Tibial nerve (tissue), 4 donors: ENCODE data around the gene SREBF2. TPM values are rescaled to one million over a fixed set of nuclear protein-coding genes. Genes with fewer than 3 reads are reported as not detected.

Experiments
- DNase-seq, 2 donors: peaks; one replicate each; pipeline ENCODE4 v3.0.0-alpha.2; 2019; ENCODE audit warnings: low spot score in 2 of 2
- H3K27ac ChIP-seq, 4 donors: fragments of 200-600 bp; sonication (generic) in 3 of 4; one replicate each; pipeline ENCODE4 v1.5.1; 2017 to 2019; ENCODE audit warnings: mild to moderate bottlenecking in 1 of 4
- H3K27me3 ChIP-seq, 2 donors: fragments of 200-600 bp; sonication (generic) in 1 of 2; one replicate each; pipeline versions ENCODE4 v1.5.1 to v1.6.0; 2017 to 2019
- H3K36me3 ChIP-seq, 3 donors: fragments of 200-600 bp; sonication (generic); one replicate each; pipeline ENCODE4 v1.5.1; 2018 to 2019
- H3K4me1 ChIP-seq, 4 donors: fragments of 200-600 bp; sonication (generic) in 3 of 4; one replicate each; pipeline ENCODE4 v1.5.1; 2017 to 2019
- H3K4me3 ChIP-seq, 4 donors: fragments of 200-600 bp; sonication (generic) in 3 of 4; one replicate each; pipeline ENCODE4 v1.5.1; 2017 to 2019; ENCODE audit warnings: mild to moderate bottlenecking in 1 of 4, moderate library complexity in 1 of 4
- H3K9me3 ChIP-seq, 4 donors: fragments of 200-600 bp; sonication (generic) in 3 of 4; one replicate each; pipeline ENCODE4 v1.5.1; 2017 to 2019
- CTCF ChIP-seq, 5 experiments: fragments of 200-600 bp in 3 of 5; fragments of 450-650 bp in 2 of 5; sonication (generic) in 3 of 5; IDR thresholded peaks; one replicate each; pipeline ENCODE4 v1.5.1; 2016 to 2019; ENCODE audit warnings: antibody characterized with exemption in 5 of 5, mild to moderate bottlenecking in 3 of 5, moderate library complexity in 2 of 5
- EP300 ChIP-seq, 2 donors: sonication (generic); formaldehyde crosslinking; IDR thresholded peaks; one replicate each; pipeline ENCODE4 v1.6.1; 2017; ENCODE audit warnings: antibody characterized with exemption in 2 of 2, mild to moderate bottlenecking in 1 of 2
- POLR2A ChIP-seq, 2 donors: fragments of 450-650 bp; IDR thresholded peaks; one replicate each; pipeline ENCODE4 v1.6.1; 2017; ENCODE audit warnings: antibody characterized with exemption in 2 of 2, mild to moderate bottlenecking in 2 of 2, moderate library complexity in 2 of 2
- WGBS, 2 donors: methylation state at CpG; one replicate each; pipeline ENCODE4 v1.1.5; 2018; 5-methylcytosine and 5-hydroxymethylcytosine counted together
- total RNA-seq, 4 donors: library from RNA; depleted of rRNA; stranded (reverse); fragments of >200 nt; gene quantifications; one replicate each; pipeline ENCODE4 v1.1.0, GENCODE V29; 2016

SREBF2 gene
- total RNA-seq, 4 donors from 2014 or later: 73.5 to 157 (median 129) TPM

- H3K27me3 ChIP-seq: no peaks in the 10 kb centered on the region
- no peak overlapping the region for H3K4me3 ChIP-seq
- DNase-seq: no peak
- no peak for TF ChIP-seq EP300 (IDR thresholded peaks at IDR 0.05)
- no peak for TF ChIP-seq CTCF (IDR thresholded peaks at IDR 0.05)
- no peak for TF ChIP-seq POLR2A (IDR thresholded peaks at IDR 0.05)
- no peaks in the 10 kb centered on the region for H3K36me3 ChIP-seq
- H3K27ac ChIP-seq: peak overlapping the region; percentile 9 to 85 (median 62)
- 60% methylated on average over 3 of the region's 3 CpGs; no CpG with 5 or more reads in 1 of the 2 donors for WGBS, 2 donors
- peaks cover 0 to 33% (median 24%) of the 10 kb centered on the region in 4 donors for H3K4me1 ChIP-seq
- no peaks in the 10 kb centered on the region for H3K9me3 ChIP-seq
Measured at GRCh38 chr22:41826021-41826420, 6.9 kb upstream of the SREBF2 start.

- no peak for TF ChIP-seq CTCF (IDR thresholded peaks at IDR 0.05)
- no peak for TF ChIP-seq EP300 (IDR thresholded peaks at IDR 0.05)
- no peak for TF ChIP-seq POLR2A (IDR thresholded peaks at IDR 0.05)
- H3K9me3 ChIP-seq: no peaks in the 10 kb centered on the region
- no peak overlapping the region for H3K4me3 ChIP-seq
- no peaks in the 10 kb centered on the region for H3K27me3 ChIP-seq
- H3K36me3 ChIP-seq: no peaks in the 10 kb centered on the region
- WGBS, 2 donors: 27 to 39% methylated on average over 7 to 10 of the region's 11 CpGs
- H3K27ac ChIP-seq: peak overlapping the region; percentile 9 to 85 (median 62)
- no peak for DNase-seq
- peaks cover 0 to 40% (median 24%) of the 10 kb centered on the region in 4 donors for H3K4me1 ChIP-seq
Measured at GRCh38 chr22:41826430-41827383, 6.2 kb upstream of the SREBF2 start.

- 66 to 74% methylated on average over 6 of the region's 6 CpGs for WGBS, 2 donors
- Histone ChIP-seq H3K9me3 (no peaks in the 10 kb centered on the region), H3K36me3 (no peaks in the 10 kb centered on the region), H3K27ac (peak overlapping the region in 2 of 4 donors; percentile 30 to 85), H3K4me1 (peaks cover 0 to 46% (median 24%) of the 10 kb centered on the region in 4 donors), H3K27me3 (no peaks in the 10 kb centered on the region), H3K4me3 (no peak overlapping the region)
- no peak for TF ChIP-seq EP300 (IDR thresholded peaks at IDR 0.05)
- TF ChIP-seq POLR2A (IDR thresholded peaks at IDR 0.05): no peak
- no peak for TF ChIP-seq CTCF (IDR thresholded peaks at IDR 0.05)
- DNase-seq: no peak
Measured at GRCh38 chr22:41827671-41828070, 5.2 kb upstream of the SREBF2 start.

- Histone ChIP-seq H3K4me3 (no peak overlapping the region), H3K9me3 (no peaks in the 10 kb centered on the region), H3K36me3 (no peaks in the 10 kb centered on the region), H3K27ac (peak overlapping the region in 1 of 4 donors; percentile 10), H3K4me1 (peaks cover 0 to 46% (median 24%) of the 10 kb centered on the region in 4 donors), H3K27me3 (no peaks in the 10 kb centered on the region)
- 73 to 76% methylated on average over 4 of the region's 4 CpGs for WGBS, 2 donors
- no peak for DNase-seq
- TF ChIP-seq POLR2A (IDR thresholded peaks at IDR 0.05) (no peak), EP300 (IDR thresholded peaks at IDR 0.05) (no peak), CTCF (IDR thresholded peaks at IDR 0.05) (no peak)
Measured at GRCh38 chr22:41828516-41828915, 4.4 kb upstream of the SREBF2 start.

GRCh38 chr22:41830174-41830573 lies 2.7 kb upstream of the SREBF2 start:
- Histone ChIP-seq H3K36me3 (no peaks in the 10 kb centered on the region), H3K4me3 (no peak overlapping the region), H3K27ac (no peak overlapping the region), H3K4me1 (peaks cover 0 to 51% (median 23%) of the 10 kb centered on the region in 4 donors), H3K9me3 (no peaks in the 10 kb centered on the region), H3K27me3 (no peaks in the 10 kb centered on the region)
- DNase-seq: no peak
- TF ChIP-seq POLR2A (IDR thresholded peaks at IDR 0.05): no peak
- no peak for TF ChIP-seq CTCF (IDR thresholded peaks at IDR 0.05)
- WGBS, 2 donors: 98 to 100% methylated on average over 3 of the region's 3 CpGs
